Nephron (organoid): ENCODE data around the gene IL3RA.

Experiments used
- H3K27ac Mint-ChIP-seq, 3 experiments: 2 replicates each; pipeline ENCODE4 v1.8.0; 2020; ENCODE audit warnings: mixed read lengths in 3 of 3, mild to moderate bottlenecking in 2 of 3, moderate library complexity in 1 of 3
- H3K27me3 Mint-ChIP-seq: 2 replicates; pipeline ENCODE4 v1.8.0; 2021; ENCODE audit warnings: low read depth, mild to moderate bottlenecking, moderate library complexity, mixed read lengths
- H3K36me3 Mint-ChIP-seq: 2 replicates; pipeline ENCODE4 v1.8.0; 2020; ENCODE audit warnings: low read depth, mixed read lengths
- H3K4me1 Mint-ChIP-seq: 2 replicates; pipeline ENCODE4 v1.8.0; 2020; ENCODE audit warnings: mixed read lengths
- H3K4me3 Mint-ChIP-seq, 3 experiments: 2 replicates each; pipeline ENCODE4 v1.8.0; 2020; ENCODE audit warnings: mild to moderate bottlenecking in 3 of 3, mixed read lengths in 3 of 3, moderate library complexity in 2 of 3
- H3K9me3 Mint-ChIP-seq: 2 replicates; pipeline ENCODE4 v1.8.0; 2020; ENCODE audit warnings: mixed read lengths
- TF ChIP-seq, protein P1 (sequence below), 3 experiments: fragments of 200-600 bp; sonication (generic); IDR thresholded peaks; one replicate each; pipeline ENCODE4 v1.5.0; 2021; ENCODE audit warnings: antibody characterized with exemption in 3 of 3; ENCODE audit not compliant: unreplicated experiment in 3 of 3

The IL3RA gene

DNA sequence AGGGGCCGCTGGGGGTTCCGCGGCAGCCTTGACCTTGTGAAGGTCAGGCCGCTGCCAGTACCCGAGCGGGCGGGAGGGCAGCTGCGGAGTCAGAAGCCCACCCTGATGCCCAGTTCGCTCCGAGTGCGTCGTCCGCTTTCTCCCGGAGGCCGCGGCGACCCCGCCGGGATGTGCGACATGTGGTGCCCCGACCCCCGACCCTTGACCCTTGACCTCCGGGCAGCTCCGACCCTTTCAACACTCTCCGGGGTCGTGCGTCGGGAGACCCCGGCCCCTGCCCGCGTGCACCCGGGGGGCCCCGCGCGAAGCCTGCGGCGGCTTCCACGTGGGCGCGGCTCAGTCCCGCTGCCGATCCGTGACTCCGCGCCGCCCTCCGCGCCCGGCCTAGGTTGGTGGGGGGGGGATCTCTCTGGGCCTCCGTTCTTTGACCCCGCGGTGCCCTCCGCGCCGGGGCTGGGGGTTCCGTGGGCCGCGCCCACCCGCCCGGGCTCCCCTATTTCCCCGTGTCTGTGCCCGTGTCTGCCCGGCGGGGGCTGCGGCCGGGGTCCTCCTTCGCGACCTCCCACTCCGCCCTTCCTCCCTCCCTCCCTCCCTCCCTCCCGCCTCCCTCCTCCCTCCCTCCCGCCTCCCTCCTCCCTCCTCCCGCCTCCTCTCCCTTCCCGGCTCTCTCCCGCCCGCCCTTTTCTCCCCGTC lies 55.9 kb downstream of the IL3RA start:
- no peaks in the 10 kb centered on the region for H3K27me3 Mint-ChIP-seq
- H3K36me3 Mint-ChIP-seq: peaks cover 57% of the 10 kb centered on the region
- TF ChIP-seq, protein P1, sequence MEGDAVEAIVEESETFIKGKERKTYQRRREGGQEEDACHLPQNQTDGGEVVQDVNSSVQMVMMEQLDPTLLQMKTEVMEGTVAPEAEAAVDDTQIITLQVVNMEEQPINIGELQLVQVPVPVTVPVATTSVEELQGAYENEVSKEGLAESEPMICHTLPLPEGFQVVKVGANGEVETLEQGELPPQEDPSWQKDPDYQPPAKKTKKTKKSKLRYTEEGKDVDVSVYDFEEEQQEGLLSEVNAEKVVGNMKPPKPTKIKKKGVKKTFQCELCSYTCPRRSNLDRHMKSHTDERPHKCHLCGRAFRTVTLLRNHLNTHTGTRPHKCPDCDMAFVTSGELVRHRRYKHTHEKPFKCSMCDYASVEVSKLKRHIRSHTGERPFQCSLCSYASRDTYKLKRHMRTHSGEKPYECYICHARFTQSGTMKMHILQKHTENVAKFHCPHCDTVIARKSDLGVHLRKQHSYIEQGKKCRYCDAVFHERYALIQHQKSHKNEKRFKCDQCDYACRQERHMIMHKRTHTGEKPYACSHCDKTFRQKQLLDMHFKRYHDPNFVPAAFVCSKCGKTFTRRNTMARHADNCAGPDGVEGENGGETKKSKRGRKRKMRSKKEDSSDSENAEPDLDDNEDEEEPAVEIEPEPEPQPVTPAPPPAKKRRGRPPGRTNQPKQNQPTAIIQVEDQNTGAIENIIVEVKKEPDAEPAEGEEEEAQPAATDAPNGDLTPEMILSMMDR (IDR thresholded peaks at IDR 0.05; ENCODE audit: unreplicated experiment in 3 of 3): no peak
- no peaks in the 10 kb centered on the region for H3K9me3 Mint-ChIP-seq
- H3K27ac Mint-ChIP-seq: peak overlapping the region; percentile 33 to 98 (median 97)
- H3K4me1 Mint-ChIP-seq: peaks cover 38% of the 10 kb centered on the region
- peak overlapping the region; percentile 93 to 97 (median 96) for H3K4me3 Mint-ChIP-seq

DNA sequence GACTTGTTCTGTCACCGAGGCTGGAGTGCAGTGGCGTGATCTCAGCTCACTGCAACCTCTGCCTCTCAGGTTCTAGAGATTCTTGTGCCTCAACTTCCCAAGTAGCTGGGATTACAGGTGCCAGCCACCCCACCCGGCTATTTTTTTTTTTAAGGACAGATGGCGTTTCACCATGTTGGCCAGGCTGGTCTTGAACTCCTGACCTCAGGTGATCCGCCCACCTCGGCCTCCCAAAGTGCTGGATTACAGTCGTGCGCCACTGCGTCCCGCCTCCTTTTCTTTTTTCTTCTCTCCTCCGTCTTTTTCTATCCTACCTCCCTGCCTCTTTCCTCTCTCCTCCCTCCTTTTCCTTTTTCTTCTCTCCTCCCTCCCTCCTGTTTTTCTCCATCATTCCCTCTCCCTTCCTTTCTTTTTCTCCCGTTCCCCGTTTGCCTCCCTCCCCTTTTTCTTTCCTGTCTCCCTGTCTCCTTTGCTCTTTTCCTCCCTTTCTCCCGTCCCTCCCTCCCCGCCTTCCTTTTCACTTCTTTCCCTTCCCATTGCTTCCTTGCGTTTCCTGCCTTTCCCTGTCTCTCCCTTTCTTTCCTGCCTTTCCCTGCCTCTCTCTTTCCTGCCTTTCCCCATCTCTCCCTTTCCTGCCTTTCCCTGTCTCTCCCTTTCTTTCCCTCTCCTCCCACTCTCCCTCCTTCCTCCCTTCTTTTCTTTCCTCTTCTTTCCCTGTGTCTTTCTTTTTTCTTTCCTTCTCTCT lies 57.5 kb downstream of the IL3RA start:
- Mint-ChIP-seq H3K4me1 (peaks cover 35% of the 10 kb centered on the region), H3K36me3 (peaks cover 41% of the 10 kb centered on the region), H3K4me3 (peak overlapping the region; percentile 90 to 97 (median 96)), H3K27me3 (no peaks in the 10 kb centered on the region), H3K9me3 (no peaks in the 10 kb centered on the region), H3K27ac (peak overlapping the region; percentile 33 to 98 (median 97))
- TF ChIP-seq, protein P1 (IDR thresholded peaks at IDR 0.05; ENCODE audit: unreplicated experiment in 3 of 3): no peak

GRCh38 chrX:1394731-1395501 lies 58.3 kb downstream of the IL3RA start:
- no peaks in the 10 kb centered on the region for H3K27me3 Mint-ChIP-seq
- H3K9me3 Mint-ChIP-seq: no peaks in the 10 kb centered on the region
- H3K4me3 Mint-ChIP-seq: peak overlapping the region; percentile 90 to 97 (median 96)
- H3K4me1 Mint-ChIP-seq: peaks cover 35% of the 10 kb centered on the region
- H3K27ac Mint-ChIP-seq: peak overlapping the region; percentile 33 to 98 (median 97)
- peaks cover 34% of the 10 kb centered on the region for H3K36me3 Mint-ChIP-seq
- TF ChIP-seq, protein P1 (IDR thresholded peaks at IDR 0.05; ENCODE audit: unreplicated experiment in 3 of 3): no peak

DNA sequence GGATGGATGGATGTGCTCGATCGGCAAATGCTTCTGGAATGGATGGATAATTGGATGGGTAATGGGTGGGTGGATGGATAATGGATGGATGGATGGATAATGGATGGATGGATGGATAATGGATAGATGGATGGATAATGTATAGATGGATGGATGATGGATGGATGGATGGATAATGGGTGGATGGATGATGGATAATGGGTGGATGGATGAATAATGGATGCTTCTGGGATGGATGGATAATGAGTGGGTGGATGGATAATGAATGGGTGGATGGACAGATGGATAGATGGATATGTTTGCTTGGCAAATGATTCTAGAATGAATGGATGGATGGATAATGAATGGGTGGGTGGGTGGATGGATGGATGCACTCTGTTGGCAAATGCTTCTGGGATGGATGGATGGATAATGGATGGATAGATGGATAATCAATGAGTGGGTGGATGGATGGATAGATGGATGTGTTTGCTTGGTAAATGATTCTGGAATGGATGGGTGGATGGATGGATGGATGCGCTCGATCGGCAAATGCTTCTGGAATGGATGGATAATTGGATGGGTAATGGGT lies 59.1 kb downstream of the IL3RA start:
- Mint-ChIP-seq H3K27me3 (no peaks in the 10 kb centered on the region), H3K36me3 (peaks cover 26% of the 10 kb centered on the region), H3K9me3 (no peaks in the 10 kb centered on the region), H3K4me3 (peak overlapping the region; percentile 12 to 96 (median 62)), H3K4me1 (peaks cover 35% of the 10 kb centered on the region), H3K27ac (peak overlapping the region; percentile 33 to 98 (median 97))
- TF ChIP-seq, protein P1 (IDR thresholded peaks at IDR 0.05; ENCODE audit: unreplicated experiment in 3 of 3): no peak

DNA sequence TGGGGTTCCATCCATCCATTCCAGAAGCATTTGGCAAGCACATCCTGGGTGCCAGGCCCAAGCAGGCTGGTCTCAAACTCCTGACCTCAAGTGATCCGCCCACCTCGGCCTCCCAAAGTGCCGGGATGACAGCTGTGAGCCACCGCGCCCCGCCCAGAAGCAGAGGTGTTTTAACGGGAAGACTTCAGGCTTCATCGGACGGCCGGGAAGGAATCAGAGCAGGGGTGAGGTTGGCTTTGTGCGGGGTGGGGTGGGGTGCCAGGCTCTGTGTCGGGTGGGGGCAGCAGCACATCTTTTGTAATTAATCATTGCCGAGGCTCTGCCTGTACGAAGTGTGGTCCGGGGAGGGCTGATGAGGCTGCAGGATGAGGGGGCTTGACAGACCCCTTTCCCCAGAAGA lies 60.4 kb downstream of the IL3RA start:
- Mint-ChIP-seq H3K4me1 (peaks cover 35% of the 10 kb centered on the region), H3K9me3 (no peaks in the 10 kb centered on the region), H3K27ac (peak overlapping the region in 1 of 3 experiments; percentile 18), H3K27me3 (no peaks in the 10 kb centered on the region), H3K4me3 (no peak overlapping the region), H3K36me3 (peaks cover 19% of the 10 kb centered on the region)
- TF ChIP-seq, protein P1 (IDR thresholded peaks at IDR 0.05; ENCODE audit: unreplicated experiment in 3 of 3): no peak
